Hematopoietic multipotent progenitor cell treated with erythropoietin and hydrocortisone succinate and interleukin-3 and kit ligand, for 8 days (in vitro differentiated cells): ENCODE data around the gene TES.
A peak's percentile ranks its signal among the peaks of the same experiment; 100 is the strongest.

ENCODE experiments used
- DNase-seq: peaks from one replicate; pipeline ENCODE4 v3.0.0-alpha.2; 2015

The TES gene

DNA sequence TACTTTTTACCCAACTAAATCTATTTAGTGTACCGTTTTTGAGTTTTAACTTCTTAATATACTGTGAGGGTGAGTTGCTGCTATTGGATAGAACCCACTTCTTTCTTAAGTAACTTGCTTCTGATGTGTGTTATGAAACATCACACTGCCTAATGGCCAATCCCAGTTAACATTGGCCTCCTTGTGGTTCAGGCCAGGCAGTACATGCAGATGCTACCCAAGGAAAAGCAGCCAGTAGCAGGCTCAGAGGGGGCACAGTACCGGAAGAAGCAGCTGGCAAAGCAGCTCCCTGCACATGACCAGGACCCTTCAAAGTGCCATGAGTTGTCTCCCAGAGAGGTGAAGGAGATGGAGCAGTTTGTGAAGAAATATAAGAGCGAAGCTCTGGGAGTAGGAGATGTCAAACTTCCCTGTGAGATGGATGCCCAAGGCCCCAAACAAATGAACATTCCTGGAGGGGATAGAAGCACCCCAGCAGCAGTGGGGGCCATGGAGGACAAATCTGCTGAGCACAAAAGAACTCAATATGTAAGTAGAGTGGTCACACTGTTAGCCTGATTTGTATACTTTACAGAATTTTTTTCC, 39.7 kb downstream of the TES start:
- DNase-seq: peak; percentile 16

- DNase-seq: no peak
Observed at GRCh38 chr7:116251675-116252074, 41.3 kb downstream of the TES start.

DNA sequence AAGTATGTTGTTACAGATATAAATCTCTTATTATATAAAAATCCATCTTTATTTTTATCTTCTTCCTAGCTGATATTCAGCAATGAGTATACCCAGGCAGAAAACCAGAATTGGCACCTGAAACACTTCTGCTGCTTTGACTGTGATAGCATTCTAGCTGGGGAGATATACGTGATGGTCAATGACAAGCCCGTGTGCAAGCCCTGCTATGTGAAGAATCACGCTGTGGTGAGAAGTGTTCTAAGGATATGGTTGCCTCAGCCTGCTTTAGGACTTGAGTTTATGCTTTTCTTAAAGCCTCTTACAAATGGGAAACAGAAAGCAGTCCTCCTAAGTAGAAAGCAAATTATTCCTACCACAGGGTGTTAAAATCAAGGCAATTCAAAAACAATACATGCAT, 41.9 kb downstream of the TES start:
- no peak for DNase-seq

GRCh38 chr7:116257156-116257555, 46.8 kb downstream of the TES start:
- no peak for DNase-seq

DNA sequence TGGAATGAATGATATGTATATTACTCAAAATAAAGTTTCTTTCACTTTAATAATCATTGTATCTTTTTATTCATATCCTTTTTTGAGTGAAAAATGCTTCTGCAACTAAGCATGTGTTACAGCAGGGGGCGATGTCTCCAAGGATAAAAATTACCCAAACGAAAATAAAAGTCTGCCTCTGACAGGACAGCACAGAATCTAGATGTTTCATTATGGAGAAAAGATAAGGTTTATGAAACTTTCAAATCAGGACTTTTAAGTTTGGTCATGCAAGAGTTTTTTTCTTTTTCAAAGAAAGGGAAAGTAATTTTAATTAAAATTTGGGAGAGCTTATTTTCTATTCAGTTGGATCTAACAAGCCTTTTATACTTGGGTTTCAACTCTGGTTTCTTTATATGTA, 48.4 kb downstream of the TES start:
- peak; percentile 59 for DNase-seq

DNA sequence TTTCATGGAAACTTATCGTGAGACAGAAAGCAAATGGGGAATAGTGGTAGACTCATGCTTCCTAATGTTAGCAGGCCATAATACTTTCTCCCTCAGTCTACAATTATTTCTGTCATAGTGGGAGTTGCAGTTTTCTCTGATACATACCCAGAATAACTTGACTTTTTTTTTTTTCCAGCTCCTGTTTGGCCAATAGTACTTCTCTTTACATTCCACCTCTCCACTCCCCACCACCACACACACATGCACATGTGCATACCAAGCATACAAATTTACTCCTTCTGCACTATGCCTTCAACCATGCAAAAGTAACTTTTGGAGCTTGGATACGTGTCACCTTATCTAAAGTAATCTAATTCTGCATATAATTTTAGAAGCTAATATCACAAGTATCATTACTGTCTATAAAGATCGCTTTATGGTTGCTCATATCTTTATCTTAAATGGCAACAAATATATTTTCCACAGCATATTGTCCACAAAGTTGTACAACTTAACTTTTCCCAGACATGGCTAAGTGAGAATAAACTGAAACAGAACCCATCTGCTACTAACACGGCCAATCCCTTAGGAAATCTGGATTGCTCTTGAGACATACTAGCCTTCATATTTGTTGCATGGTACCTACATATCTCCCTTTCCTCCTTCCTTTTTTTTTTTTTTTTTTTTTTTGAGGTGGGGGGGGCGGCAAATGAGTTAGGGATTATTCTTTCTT, 49.0 kb downstream of the TES start:
- DNase-seq: no peak

DNA sequence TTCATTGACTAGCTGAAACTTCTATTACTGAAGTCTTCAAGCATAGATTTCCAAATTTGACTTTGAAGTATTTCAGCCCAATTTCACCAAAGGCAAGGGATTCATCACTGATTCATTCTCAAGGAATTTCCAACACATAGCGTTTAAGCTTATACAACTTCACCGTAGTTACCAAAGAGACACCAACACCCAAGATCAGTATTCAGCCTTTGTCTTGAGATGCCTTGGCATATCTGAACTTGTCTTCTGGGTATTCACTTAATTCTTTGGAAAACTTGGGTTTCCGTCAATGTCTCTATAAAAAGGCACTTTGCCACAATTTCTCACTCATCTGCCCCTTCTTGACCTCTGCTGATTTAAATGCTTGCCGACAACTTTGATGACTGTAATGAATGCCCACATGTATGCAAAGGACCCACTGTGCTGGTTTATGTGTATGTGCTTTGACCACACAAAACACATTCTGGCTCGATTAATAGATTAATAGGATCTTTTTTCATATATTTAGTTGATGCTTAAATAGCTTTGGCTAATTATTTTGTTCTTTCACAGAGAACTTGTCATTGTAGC, 49.6 kb downstream of the TES start:
- DNase-seq: no peak

DNA sequence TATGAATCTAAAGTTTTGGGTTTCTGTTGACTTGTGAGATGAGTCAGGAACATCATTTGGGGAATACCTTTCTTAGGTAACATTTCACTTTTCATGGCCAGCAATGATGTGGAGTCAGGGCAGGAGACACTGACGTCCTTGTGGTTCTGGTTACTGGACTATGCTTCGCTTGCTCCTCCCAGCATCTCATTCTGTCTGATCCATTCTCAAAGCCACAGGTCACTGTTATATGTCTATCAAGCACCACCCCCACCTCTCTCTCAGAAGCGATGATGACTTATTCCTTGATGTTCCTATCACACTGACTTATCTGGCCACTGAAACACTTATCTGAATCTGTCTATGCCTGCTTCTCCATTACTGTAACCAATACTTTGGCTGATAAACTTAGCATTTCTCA, 51.6 kb downstream of the TES start:
- DNase-seq: no peak

- DNase-seq: no peak
Observed at GRCh38 chr7:116265881-116266280, 55.5 kb downstream of the TES start.

- no peak for DNase-seq
Observed at GRCh38 chr7:116269466-116269865, 59.1 kb downstream of the TES start.

DNA sequence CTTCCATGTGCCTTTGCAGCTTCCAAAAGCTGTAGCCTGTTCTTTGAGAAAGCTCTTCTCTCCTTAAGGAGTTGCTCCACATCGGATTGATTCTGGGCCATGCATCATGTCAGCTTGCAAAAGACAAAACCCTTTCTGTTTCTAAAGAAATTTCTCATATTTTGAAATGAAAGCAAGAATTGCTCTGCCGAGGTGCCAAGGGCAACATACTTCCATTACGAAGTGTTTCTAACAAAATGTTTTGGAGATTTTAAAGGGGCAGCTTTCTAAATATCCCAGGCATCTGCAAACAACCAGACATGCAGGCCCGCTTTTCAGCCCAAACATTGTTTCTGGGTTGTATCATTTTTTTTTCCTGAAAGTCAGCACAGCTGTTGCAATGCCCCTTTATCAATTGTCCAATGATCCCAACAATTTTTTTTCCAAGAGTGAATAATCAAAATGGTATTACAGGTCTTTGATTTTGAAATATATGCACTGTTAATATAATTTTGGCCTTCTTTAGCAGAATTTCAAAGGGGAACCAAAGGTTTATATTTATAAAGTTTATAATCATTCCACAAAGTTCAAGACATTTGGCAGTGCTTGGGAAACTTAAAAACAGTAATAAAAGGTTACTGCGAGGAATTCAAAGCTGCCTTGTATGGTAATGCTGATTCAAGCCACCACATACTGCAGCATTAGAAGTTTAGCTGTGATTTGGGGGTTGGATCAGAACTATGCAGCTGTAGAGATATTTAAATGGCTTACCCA, 61.0 kb downstream of the TES start:
- DNase-seq: no peak

GRCh38 chr7:116271963-116272886, 61.9 kb downstream of the TES start:
- no peak for DNase-seq

GRCh38 chr7:116273283-116273917, 63.1 kb downstream of the TES start:
- DNase-seq: no peak

- no peak for DNase-seq
Observed at GRCh38 chr7:116273918-116274301, 63.6 kb downstream of the TES start.

DNA sequence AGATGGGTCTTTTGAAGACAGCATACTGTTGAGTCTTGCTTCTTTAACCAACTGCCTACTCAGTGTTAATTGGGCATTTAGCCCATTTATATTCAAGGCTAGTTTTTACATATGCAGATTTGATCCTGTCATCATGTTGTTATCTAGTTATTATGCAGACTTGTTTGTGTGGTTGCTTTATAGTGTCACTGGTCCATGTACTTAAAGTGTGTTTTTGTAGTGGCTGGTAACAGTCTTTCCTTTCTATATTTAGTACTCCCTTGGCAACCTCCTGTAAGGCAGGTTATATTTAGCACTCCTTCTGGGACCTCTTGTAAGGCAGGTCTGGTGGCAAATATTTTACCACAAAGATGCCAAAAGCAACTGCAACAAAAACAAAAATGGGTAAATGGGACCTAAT, 66.7 kb downstream of the TES start:
- DNase-seq: no peak

DNA sequence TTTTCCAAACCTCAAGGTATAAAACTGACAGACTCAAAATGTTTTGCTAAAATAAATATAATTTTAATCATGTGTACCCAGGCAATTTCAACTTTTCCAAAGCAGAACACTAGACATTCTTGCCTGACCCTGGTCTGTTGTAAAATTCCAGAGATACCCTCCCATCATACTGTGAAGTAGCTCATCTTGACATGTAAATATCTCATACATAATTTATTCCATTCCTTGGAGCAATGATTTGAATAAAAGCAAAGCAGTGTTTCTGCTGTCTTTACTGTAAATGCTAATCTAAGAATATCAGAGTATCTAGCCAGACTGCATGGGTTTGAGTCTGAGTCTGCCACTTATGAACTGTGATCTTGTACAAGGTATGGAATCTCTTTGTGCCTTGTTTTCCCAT, 68.9 kb downstream of the TES start:
- DNase-seq: no peak

DNA sequence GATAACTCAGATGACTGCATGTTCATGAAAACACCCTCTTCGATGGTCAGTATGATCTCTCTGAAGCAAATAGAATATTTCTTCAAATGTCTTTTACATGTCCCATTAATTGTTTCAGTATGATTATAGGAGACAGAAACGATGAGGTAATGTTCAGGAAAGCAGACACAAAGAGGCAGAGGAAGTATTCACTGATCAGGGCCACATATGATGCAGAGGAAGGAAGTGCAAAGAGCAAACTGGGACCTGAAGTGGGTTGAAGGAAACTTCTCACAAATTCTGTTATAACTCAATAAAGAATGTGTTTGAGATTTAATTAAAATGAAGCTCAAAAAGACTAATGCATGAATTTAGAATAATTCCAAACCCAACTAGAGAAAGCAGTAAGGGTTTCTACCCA, 70.5 kb downstream of the TES start:
- no peak for DNase-seq

DNA sequence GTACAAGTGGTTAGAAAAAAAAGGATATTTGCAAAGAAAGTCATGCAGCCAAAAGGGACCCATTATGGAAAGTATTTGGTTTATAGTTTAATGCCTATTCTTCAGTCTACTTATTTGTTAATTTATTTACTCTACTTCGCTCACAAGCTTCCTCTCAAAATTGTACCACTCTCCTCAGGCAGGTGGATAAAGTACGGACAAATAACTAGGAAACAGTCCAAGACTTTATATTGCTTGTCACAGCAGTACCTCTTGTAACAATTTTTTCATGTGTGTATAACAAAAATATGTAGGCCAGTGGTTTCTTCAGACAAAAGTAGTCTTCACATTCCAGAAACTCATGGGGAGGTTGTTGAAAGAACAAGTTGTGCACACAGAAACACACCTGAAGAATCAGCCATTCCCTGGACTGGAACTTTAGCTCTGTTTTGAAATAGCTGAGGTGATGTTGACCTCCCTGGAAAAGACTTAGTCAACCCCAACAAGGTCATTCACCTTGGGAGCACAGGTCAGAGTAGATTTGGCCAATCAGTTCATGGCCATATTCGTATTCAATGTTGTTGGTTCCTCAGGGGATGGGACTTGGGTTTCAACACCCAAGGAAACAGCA, 73.4 kb downstream of the TES start:
- no peak for DNase-seq

GRCh38 chr7:116284390-116284789, 74.1 kb downstream of the TES start:
- no peak for DNase-seq

DNA sequence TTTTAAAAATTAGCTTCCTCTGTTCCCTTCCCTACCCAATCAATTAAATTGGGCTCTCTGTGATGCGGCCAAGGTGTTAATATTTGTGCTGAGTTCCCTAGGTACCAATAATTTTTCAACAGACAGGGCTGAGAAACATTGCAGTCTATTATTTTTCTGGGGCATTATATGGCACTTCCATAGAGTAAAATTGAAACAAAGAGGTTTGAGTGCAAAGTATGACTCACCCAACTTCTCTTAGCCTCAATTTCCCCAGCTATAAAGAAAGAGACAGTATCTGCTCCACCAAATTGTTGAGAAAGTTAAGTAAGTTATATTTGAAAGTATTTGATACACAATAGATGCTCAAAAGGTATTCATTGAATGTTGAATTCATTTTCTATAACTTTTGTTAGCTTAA, 74.9 kb downstream of the TES start:
- DNase-seq: no peak

GRCh38 chr7:116290740-116291139, 80.4 kb downstream of the TES start:
- DNase-seq: no peak

- no peak for DNase-seq
Observed at GRCh38 chr7:116291937-116292336, 81.6 kb downstream of the TES start.
